HL-60/S4 treated with retinoic acid at 250 ng/mL for 4 days and 3 days (cell line): ENCODE results near the gene CENPP.

ENCODE experiments used
- in situ Hi-C: fragments of 300-500 bp; cut with MboI; formaldehyde crosslinking; loops from 2 replicates; pipeline ENCODE4 v1.7.0; 2022; ENCODE audit warnings: low sequenced_read_pairs

CENPP gene

GRCh38 chr9:92664394-92665152 is 338.8 kb downstream of the CENPP start:
- in situ Hi-C loops = no loop called here

- in situ Hi-C loops = no loop called here
Measured at GRCh38 chr9:92665836-92666235, 340.1 kb downstream of the CENPP start.

GRCh38 chr9:92666236-92666635 is 340.5 kb downstream of the CENPP start:
- in situ Hi-C loops = no loop called here

- in situ Hi-C loops = no loop called here
Measured at GRCh38 chr9:92666912-92667532, 341.3 kb downstream of the CENPP start.

- in situ Hi-C loops = no loop called here
Measured at GRCh38 chr9:92668746-92669526, 343.2 kb downstream of the CENPP start.

GRCh38 chr9:92669527-92669889 is 343.8 kb downstream of the CENPP start:
- in situ Hi-C loops = no loop called here
